GM21786 (cell line): Measurements from ENCODE around the gene HMCN1.
"Not testable (repeated sequence)": the region's sequence is repeated elsewhere in the genome, so short reads cannot be mapped to it uniquely, and the experiment has no call there.

Source experiments
- ATAC-seq: cut with Tn5 transposase; IDR thresholded peaks from one replicate; pipeline ENCODE4 v1.9.1; 2021; ENCODE audit not compliant: unreplicated experiment

The HMCN1 gene

DNA sequence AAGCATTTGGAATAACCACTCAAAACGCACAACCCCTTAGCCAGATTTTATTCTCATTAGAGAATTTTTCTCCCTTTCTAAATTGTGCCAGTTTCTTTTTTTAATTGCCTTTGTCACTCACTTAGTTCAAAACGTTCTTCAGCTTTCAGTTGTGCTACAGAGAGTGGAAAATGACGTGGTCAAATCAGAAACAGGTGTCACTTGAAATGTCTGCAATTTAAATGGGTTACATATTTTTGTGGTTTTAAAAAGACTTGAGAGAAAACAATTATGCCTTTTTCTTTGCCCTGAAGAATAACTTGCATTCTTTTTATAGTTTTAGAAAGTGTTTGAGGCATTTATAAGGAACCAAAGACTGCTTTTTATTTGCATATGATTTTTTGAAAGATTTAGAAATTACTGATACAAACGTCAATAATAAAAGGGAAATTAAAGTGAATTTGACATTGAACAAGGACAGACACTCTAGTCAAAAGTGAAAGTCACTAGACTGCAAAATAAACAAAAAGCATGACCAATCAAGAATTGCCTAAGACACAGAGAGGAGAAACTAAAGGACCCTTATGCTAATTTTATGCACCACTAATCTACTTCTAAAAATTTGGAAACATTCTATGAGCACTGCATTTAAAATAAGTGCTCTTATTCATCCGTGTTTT lies 449.9 kb downstream of the HMCN1 start:
- peak; percentile 63 for ATAC-seq

GRCh38 chr1:186186251-186186650 lies 452.1 kb downstream of the HMCN1 start:
- not testable (repeated sequence) for ATAC-seq

DNA sequence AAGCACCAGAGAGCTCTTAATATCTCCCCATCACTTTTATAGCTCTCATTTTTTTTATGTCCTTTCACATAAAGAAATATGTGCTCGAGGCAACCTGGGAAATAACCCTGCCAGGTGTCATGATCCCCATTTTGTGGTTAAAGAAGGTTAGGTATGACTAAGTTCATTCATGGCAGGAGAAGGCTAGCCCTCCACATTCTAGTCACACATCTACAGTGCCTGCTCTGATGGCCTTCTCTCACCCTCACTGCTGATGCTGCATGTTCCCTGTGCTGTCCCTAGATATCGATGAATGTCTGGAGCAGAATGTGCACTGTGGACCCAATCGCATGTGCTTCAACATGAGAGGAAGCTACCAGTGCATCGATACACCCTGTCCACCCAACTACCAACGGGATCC lies 453.4 kb downstream of the HMCN1 start:
- peak; percentile 43 for ATAC-seq

GRCh38 chr1:186188004-186188539 lies 453.9 kb downstream of the HMCN1 start:
- ATAC-seq, result peak; percentile 18

- no peak for ATAC-seq
Measured at GRCh38 chr1:186188736-186189135, 454.5 kb downstream of the HMCN1 start.

DNA sequence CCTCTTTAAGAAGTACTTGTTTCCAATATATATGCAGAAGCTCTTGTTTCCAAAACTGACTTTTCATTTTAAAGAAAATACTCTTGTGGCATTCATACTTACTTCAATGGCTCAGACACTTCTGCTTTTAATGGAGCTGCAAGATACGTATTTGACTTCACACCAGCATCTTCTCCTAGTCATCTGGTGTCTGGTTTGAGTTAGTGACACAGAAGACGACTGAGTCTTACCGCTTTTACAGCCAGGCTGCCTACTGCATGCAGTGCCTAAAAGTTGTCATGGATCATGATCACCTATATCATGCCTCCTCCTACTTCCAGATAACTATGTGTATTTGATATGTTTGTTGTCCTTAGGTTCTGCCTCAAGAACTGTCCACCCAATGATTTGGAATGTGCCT lies 455.0 kb downstream of the HMCN1 start:
- ATAC-seq, result no peak

- ATAC-seq, result no peak
Measured at GRCh38 chr1:186191511-186191910, 457.3 kb downstream of the HMCN1 start.

GRCh38 chr1:186193224-186193623 lies 459.0 kb downstream of the HMCN1 start:
- ATAC-seq, result no peak

DNA sequence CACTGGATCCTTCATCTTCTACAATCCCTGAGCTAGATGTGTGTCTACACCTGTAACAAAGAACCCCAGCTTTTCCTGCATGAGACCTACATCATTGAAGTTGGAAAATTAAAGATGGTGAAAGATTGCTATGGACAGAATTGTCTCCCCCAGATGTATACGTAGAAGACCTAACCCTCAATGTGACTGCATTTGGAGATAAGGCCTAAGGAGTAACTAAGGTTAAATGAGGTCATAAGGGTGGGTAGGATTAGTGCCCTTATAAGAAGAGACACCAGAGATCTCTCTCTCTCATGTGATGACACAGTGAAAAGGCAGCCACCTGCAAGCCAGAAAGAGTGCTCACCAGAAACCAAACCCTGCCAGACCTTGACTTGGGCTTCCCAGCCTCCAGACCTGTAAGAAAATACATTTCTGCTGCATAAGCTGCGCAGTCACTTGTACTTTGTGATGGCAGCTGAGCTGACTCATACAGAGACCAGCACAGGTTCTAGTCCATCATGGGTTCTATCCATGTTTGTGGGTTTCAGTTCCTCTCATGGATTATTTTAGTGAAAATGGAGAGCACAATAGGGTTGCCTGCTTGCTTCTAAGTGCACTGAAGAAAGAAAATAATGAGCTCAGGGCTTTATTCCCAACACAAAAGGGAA lies 460.0 kb downstream of the HMCN1 start:
- ATAC-seq, result peak; percentile 94

DNA sequence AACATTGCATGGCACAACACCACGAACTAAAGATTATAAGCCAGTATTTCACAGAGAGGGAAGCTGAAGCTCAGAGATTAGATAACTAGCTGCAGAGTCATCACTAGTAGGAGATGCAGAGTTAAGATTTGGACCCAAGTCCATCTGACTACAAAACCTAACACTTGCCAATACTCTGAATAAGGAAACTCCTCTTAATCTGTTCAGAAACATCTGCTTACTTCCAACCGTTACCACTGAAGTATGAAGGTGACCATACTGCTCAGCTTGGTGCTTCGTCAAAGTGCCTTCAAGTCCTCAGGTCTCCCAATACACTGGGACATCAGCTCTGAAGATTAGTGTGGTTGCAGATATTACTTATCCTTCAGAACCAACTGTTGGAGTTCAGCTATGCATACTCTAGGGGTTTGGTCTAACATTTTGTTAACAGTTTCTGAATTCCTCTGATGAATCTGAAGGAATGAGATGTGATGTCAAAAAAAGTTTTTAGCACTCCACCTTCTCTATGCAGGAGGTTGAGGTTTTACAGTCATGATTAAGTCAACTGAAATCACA lies 461.3 kb downstream of the HMCN1 start:
- no peak for ATAC-seq

DNA sequence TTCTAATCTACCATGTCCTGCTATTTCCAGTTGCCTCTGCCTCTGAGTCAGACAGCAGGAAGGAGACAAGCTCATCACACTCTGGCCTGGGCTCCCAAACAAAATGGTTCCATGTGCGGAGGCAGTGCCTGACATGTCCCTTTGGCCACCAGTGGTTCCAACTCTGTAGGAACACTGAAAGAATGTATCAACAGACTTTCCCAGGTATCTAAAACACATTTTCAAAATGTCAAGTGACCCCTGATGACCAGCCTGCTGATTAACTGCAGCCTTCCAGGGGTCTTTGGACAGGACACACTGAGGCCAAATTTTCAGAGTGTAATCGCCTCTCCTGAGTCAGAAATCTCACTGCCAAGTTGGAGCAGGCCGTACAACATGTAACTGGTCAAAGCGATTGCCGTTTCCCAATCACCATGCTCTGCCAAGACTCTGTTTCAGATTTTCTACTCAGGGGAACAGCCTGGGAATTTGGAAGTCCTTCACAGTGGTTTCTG lies 468.1 kb downstream of the HMCN1 start:
- ATAC-seq, result no peak

DNA sequence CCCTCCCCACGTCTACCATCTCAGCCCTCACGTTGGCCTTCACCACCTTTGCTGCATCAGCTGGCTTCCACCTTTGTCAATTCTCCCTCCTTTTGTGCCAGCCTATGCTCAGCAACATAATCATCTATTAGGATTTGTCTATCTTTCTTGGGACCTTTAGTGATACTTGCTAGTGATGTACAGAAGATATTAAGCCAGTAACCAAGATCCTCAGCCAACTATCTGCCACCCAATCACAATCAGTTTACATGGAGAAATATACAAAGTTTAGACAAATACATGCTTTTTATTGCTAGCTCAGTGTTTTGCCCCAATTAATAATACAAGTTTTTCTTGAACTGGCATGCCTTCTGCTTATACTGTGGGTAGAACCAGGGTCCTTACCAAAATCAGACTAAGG lies 468.6 kb downstream of the HMCN1 start:
- no peak for ATAC-seq

- no peak for ATAC-seq
Measured at GRCh38 chr1:186206048-186206570, 471.9 kb downstream of the HMCN1 start.

DNA sequence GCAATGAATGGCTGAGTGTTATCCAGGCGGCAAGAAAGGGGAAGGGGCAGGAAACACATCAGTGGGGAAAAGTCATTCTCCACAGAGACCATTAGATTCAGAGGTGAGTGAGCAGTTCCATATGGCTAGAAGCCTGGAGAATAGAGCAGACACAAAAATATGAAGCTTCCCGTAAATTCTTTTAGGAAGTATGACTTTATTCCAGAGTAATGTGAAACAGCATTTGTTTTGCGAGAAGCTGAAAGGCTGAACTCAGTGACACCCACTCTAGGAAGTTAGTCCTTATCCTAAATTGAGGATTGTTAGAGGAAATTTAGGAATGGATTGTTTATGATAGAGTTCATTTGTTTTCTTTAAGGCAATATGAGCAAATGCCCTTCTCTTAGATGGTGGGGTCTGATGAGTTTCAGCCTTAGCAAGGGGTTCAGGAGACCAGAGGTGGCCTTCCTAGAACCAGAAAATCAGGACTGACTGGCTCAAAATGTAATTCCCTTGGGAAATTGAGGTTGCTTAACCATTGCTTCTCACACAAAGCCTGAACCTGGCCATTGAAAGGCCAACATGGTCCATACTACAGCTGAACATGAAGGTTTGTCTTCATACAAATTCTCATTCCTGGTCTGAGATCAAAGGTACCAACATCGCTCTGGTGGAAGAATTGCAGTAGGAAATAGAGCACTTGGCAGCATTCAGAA lies 473.3 kb downstream of the HMCN1 start:
- no peak for ATAC-seq

DNA sequence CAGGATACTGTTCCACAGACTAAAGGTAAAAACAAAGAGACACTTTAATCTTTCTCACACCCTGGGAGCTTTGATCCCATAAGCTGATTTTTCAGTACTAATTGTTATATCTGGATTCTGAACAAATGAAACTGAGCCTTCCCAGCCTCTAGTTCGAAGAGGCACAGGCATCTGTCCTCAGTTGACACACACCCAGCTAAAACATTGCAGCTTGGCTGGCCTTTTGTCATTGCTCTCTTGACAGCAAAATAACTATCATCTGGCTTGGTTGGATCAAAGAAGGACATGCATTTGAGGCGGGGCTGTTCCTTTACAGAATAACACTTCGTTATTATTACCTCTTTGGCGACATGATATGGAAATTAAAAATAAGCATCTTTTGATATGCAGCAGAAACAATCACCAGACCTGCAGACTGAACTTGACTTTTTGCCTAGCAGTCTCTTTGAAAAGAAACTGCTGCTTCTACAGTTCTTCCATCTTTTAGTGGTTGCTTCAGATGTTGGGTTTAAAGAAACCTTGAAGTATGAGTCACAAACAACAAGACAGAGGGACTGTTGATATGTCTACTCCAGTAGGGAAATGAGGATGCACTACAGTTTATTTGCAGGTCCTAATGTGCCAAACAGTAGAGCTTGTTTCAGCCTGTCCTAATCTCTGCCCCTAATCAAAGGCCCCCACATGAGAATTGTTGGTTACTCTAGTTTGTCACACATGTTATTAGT lies 474.4 kb downstream of the HMCN1 start:
- no peak for ATAC-seq

DNA sequence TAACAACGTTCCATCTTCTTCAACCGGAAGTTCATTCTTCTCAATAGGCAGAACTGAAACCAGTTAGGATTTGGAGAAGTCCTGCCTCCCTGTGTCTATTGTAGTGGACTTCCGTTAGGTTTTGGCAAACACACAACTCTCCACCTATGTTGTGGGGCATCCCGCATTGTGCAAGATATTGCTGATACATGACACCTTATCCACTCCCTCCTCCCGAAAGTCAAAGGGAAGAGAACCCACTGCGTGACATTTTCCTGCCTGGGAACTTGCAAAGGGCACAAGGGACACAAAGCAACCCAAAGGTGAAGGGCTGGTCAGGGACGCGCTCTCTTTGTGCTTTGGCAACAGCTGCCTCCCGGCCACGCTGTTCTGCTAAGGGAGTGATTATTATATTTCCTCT lies 476.1 kb downstream of the HMCN1 start:
- no peak for ATAC-seq

DNA sequence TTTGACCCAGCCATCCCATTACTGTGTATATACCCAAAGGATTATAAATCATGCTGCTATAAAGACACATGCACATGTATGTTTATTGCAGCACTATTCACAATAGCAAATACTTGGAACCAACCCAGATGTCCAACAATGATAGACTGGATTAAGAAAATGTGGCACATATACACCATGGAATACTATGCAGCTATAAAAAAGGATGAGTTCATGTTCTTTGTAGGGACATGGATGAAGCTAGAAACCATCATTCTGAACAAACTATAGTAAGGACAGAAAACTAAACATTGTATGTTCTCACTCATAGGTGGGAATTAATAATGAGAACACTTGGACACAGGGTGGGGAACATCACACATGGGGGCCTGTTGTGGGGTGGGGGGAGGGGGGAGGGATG lies 477.4 kb downstream of the HMCN1 start:
- not testable (repeated sequence) for ATAC-seq

- peak; percentile 93 for ATAC-seq
Measured at GRCh38 chr1:186212568-186213224, 478.5 kb downstream of the HMCN1 start.

DNA sequence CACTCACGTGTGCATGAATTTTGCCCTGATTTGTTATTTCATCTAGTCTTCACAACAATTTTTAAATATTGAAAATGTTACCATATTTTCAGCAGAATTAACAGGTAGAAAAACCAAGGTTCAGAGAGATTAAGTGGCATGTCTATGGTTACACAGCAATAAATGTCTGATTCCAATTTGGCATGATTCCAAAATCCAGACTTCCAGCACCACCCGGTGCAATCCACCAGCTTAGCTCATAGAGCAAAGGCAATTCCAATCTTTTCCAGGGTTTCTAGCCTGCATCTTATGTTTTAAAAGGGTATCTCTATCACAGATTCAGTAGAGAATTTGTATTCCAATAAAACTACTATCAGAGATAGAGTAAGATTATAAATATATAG lies 479.0 kb downstream of the HMCN1 start:
- ATAC-seq, result no peak

DNA sequence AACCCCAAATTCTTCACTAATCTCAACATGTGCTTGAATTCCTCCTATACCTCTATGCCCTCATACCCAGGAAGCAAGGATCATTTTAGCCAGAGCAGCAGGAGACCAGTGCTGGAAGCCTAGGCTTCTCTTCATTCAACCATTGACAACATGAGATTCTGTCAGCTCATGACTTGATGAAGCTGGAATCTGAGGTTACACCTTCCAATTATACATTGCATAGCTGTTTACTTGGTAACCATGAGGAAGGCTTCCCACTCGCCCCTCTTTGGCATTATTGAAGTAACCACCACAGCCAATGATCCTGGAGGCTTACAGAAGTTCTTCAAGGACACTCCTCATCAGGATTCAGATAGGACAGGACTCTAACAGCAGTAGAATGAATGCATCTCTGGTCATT lies 480.6 kb downstream of the HMCN1 start:
- no peak for ATAC-seq
